ENCODE data around the gene PPIL4. TPM values are rescaled to one million over a fixed set of nuclear protein-coding genes. Genes with fewer than 3 reads are reported as not detected.
"Not testable (repeated sequence)": the region's sequence is repeated elsewhere in the genome, so short reads cannot be mapped to it uniquely, and the experiment has no call there.

PPIL4 gene
- polyA plus RNA-seq, 1 donor: 35.6 TPM

DNA sequence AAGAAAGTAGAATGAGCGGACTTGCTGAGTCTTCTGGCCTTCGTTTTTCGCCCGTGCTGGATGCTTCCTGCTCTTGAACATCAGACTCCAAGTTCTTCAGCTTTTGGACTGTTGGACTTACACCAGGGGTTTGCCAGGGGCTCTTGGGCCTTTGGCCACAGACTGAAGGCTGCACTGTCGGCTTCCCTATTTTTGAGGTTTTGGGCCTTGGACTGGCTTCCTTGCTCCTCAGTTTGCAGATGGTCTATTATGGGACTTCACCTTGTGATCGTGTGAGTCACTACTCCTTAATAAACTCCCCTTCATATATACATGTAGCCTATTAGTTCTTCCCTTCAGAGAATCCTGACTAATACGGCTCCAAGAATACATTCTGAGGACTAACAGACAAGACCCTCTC lies 83.1 kb downstream of the PPIL4 start:
- H3K4me3 ChIP-seq (ENCODE audit: low read length); H3K9me3 ChIP-seq (ENCODE audit: control insufficient read depth, low read depth, low read length); H3K36me3 ChIP-seq (ENCODE audit: control insufficient read depth, insufficient read depth, low read length); DNase-seq; H3K4me1 ChIP-seq (ENCODE audit: control insufficient read depth, insufficient read depth, low read length); H3K27ac ChIP-seq (ENCODE audit: low read length); H3K27me3 ChIP-seq (ENCODE audit: control insufficient read depth, insufficient read depth, low read length): not testable (repeated sequence)
- no CpG with 5 or more reads among the region's 7 CpGs for WGBS (ENCODE audit: insufficient coverage, low lambda C conversion rate)

DNA sequence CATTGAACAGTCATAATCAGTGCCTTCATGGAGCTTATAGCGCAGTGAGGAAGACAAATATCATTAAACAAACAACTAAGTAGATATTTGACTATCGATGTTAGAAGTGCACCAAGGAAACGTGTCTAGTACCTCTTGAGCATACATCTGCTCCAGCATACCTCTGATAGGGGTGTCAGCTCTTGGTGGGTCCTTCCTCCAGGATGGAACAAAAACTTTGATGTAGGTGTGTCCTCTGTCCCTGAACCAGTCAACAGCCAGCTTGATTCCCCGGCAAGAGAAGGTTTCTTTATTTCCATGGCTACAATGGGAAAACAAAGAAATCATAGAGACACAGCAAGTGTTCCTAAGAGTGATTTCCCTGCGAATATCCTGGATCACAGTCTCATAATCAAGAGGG lies 84.2 kb downstream of the PPIL4 start:
- DNase-seq: no peak
- no peaks in the 10 kb centered on the region for H3K27me3 ChIP-seq (ENCODE audit: control insufficient read depth, insufficient read depth, low read length)
- H3K4me1 ChIP-seq (ENCODE audit: control insufficient read depth, insufficient read depth, low read length): no peaks in the 10 kb centered on the region
- H3K9me3 ChIP-seq (ENCODE audit: control insufficient read depth, low read depth, low read length): no peaks in the 10 kb centered on the region
- H3K4me3 ChIP-seq (ENCODE audit: low read length): no peak overlapping the region
- no CpG with 5 or more reads among the region's 5 CpGs for WGBS (ENCODE audit: insufficient coverage, low lambda C conversion rate)
- no peak overlapping the region for H3K27ac ChIP-seq (ENCODE audit: low read length)
- peaks cover 2% of the 10 kb centered on the region for H3K36me3 ChIP-seq (ENCODE audit: control insufficient read depth, insufficient read depth, low read length)

DNA sequence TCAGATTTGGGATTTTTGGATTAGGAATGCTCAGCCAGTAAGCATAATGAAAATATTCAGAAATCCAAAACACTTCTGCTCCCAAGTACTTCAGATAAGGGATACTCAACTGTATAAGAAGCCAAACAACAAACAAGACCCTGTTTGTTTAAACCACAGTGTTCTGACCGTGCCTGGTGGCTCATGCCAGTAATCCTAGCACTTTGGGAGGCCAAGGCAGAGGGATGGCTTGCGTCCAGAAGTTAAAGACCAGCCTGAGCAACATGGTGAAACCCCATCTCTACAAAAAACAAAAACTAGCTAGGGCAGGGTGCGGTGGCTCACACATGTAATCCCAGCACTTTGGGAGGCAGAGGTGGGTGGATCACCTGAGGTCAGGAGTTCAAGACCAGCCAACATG lies 85.6 kb downstream of the PPIL4 start:
- not testable (repeated sequence) for H3K36me3 ChIP-seq (ENCODE audit: control insufficient read depth, insufficient read depth, low read length); H3K27me3 ChIP-seq (ENCODE audit: control insufficient read depth, insufficient read depth, low read length); H3K9me3 ChIP-seq (ENCODE audit: control insufficient read depth, low read depth, low read length); DNase-seq; H3K4me1 ChIP-seq (ENCODE audit: control insufficient read depth, insufficient read depth, low read length); H3K27ac ChIP-seq (ENCODE audit: low read length); H3K4me3 ChIP-seq (ENCODE audit: low read length)
- WGBS (ENCODE audit: insufficient coverage, low lambda C conversion rate): no CpG with 5 or more reads among the region's 3 CpGs

DNA sequence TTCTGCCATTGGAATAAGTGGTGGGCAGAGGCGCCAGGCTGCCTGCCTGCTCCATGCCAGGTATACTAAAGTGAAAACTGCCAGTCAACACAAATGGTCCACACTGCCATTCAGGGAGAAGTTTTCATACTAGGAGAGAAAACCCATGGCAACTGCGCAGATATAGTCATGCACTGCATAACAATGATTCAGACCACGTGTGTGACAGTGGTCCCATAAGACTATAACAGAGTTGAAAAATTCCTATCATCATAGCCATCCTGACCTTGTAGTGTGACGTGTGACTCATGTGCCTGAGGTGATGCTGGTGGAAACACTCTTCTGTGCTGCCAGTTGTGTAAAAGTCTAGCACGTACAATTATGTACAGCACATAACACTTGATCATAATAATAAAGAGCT lies 86.1 kb downstream of the PPIL4 start:
- WGBS (ENCODE audit: insufficient coverage, low lambda C conversion rate): no CpG with 5 or more reads among the region's 5 CpGs
- H3K27ac ChIP-seq (ENCODE audit: low read length): no peak overlapping the region
- H3K4me3 ChIP-seq (ENCODE audit: low read length): no peak overlapping the region
- no peaks in the 10 kb centered on the region for H3K27me3 ChIP-seq (ENCODE audit: control insufficient read depth, insufficient read depth, low read length)
- no peaks in the 10 kb centered on the region for H3K4me1 ChIP-seq (ENCODE audit: control insufficient read depth, insufficient read depth, low read length)
- no peaks in the 10 kb centered on the region for H3K9me3 ChIP-seq (ENCODE audit: control insufficient read depth, low read depth, low read length)
- peaks cover 2% of the 10 kb centered on the region for H3K36me3 ChIP-seq (ENCODE audit: control insufficient read depth, insufficient read depth, low read length)
- DNase-seq: no peak

DNA sequence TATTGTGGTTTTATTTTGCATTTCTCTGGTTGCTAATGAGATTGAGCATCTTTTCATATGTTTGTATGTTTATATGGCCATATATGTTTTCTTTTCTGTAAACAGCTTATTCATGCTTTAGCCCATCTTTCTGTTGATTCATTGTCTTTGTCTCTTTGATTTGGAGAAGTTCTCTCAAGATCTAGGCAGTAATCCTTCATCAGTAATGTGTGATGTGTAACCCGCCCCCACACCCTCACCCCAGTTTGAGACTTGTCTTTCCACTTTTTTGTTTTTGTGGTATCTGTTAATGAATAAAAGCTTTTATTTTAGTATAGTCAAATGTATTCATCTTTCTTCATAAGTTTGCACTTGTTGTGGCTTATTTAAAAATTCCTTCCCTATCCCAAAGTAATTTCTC lies 87.0 kb downstream of the PPIL4 start:
- H3K4me1 ChIP-seq (ENCODE audit: control insufficient read depth, insufficient read depth, low read length): peaks cover 5% of the 10 kb centered on the region
- peaks cover 2% of the 10 kb centered on the region for H3K36me3 ChIP-seq (ENCODE audit: control insufficient read depth, insufficient read depth, low read length)
- H3K4me3 ChIP-seq (ENCODE audit: low read length): no peak overlapping the region
- DNase-seq: no peak
- no CpG with 5 or more reads among the region's 1 CpG for WGBS (ENCODE audit: insufficient coverage, low lambda C conversion rate)
- no peaks in the 10 kb centered on the region for H3K9me3 ChIP-seq (ENCODE audit: control insufficient read depth, low read depth, low read length)
- H3K27ac ChIP-seq (ENCODE audit: low read length): no peak overlapping the region
- H3K27me3 ChIP-seq (ENCODE audit: control insufficient read depth, insufficient read depth, low read length): no peaks in the 10 kb centered on the region

DNA sequence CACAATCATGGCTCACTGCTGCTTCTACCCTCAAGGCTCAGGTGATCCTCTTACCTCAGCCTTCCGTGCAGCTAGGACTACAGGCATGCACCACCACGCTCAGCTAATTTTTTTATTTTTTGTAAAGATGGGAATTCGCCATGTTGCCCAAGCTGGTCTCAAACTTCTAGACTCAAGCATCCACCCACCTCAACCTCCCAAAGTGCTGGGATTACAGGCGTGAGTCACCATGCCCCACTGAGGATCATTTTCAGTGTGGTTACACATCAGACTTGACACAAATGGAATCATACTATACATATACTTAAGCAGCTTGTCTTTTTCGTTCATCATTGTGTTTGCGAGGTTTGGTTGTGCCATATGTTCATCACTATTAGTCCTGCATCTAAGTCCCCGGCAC lies 87.6 kb downstream of the PPIL4 start:
- Histone ChIP-seq H3K9me3 (ENCODE audit: control insufficient read depth, low read depth, low read length) (no peaks in the 10 kb centered on the region), H3K36me3 (ENCODE audit: control insufficient read depth, insufficient read depth, low read length) (peaks cover 2% of the 10 kb centered on the region), H3K27me3 (ENCODE audit: control insufficient read depth, insufficient read depth, low read length) (no peaks in the 10 kb centered on the region), H3K27ac (ENCODE audit: low read length) (no peak overlapping the region), H3K4me1 (ENCODE audit: control insufficient read depth, insufficient read depth, low read length) (peaks cover 6% of the 10 kb centered on the region), H3K4me3 (ENCODE audit: low read length) (no peak overlapping the region)
- WGBS (ENCODE audit: insufficient coverage, low lambda C conversion rate): no CpG with 5 or more reads among the region's 7 CpGs
- no peak for DNase-seq

DNA sequence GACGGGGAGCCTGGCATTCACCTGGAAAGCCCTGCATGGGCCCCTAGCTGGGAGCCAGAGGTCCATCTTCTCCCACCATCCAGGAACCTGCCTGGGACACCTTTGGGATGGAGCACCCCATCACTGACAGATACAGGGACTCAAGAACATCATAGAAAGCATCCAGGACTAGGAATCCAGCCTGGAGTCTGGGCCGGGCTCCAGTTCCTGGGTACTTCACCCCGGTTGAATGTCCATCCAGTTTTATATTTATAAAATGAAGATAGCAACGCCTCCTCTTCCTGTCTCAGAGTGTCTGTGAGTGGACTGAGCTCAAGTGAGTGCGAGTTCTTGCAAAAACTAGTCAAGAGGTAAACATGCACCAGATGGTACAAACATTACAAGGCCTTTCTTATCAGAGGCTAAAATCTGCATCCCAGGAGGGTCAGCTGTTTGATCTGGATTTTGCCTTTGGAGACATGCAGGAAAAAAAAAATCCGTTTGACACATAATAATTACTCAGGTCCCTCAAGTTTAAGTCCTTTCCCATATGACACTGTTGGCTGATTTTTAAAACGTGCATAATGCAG lies 88.4 kb downstream of the PPIL4 start:
- WGBS (ENCODE audit: insufficient coverage, low lambda C conversion rate): no CpG with 5 or more reads among the region's 7 CpGs
- Histone ChIP-seq H3K4me1 (ENCODE audit: control insufficient read depth, insufficient read depth, low read length) (peaks cover 7% of the 10 kb centered on the region), H3K27ac (ENCODE audit: low read length) (no peak overlapping the region), H3K4me3 (ENCODE audit: low read length) (no peak overlapping the region), H3K27me3 (ENCODE audit: control insufficient read depth, insufficient read depth, low read length) (no peaks in the 10 kb centered on the region), H3K36me3 (ENCODE audit: control insufficient read depth, insufficient read depth, low read length) (peaks cover 2% of the 10 kb centered on the region), H3K9me3 (ENCODE audit: control insufficient read depth, low read depth, low read length) (no peaks in the 10 kb centered on the region)
- DNase-seq: no peak

DNA sequence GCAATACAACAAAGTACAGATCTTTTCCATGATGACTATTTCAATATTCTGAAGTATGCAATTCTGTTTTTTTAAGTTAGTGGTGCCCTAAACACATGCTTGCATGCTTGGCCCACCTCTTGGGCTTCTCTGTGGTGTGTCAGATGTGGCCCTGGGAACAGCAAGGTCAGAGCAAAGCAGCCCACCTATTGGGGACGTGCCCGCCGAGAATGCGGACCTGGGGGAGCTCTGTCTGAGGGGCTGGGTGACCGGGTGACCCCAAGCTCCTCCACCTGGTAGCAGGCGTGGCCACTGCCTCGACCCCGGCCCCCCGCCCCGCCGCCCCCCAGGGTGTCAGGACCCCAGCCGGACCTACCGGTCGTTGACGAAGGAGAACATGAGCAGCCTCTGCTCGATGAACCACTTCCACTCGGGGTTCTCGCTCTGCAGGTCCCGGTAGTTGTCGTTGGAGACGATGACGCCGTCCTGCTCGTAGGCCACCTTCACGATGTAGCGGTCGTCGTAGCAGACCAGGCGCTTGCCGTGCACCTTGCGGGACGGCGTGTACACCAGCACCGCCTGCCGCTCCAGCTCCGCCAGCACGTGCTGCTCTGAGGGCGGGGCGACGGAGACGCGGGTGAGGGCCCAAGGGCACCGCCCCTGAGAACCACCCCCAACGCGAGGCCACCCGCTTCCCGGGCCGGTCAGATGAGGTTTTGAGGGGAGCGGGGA lies 89.4 kb downstream of the PPIL4 start:
- no peak for DNase-seq
- WGBS (ENCODE audit: insufficient coverage, low lambda C conversion rate): no CpG with 5 or more reads among the region's 49 CpGs
- H3K9me3 ChIP-seq (ENCODE audit: control insufficient read depth, low read depth, low read length): peaks cover 3% of the 10 kb centered on the region
- no peaks in the 10 kb centered on the region for H3K27me3 ChIP-seq (ENCODE audit: control insufficient read depth, insufficient read depth, low read length)
- peaks cover 16% of the 10 kb centered on the region for H3K4me1 ChIP-seq (ENCODE audit: control insufficient read depth, insufficient read depth, low read length)
- H3K36me3 ChIP-seq (ENCODE audit: control insufficient read depth, insufficient read depth, low read length): no peaks in the 10 kb centered on the region
- H3K4me3 ChIP-seq (ENCODE audit: low read length): no peak overlapping the region
- H3K27ac ChIP-seq (ENCODE audit: low read length): no peak overlapping the region

DNA sequence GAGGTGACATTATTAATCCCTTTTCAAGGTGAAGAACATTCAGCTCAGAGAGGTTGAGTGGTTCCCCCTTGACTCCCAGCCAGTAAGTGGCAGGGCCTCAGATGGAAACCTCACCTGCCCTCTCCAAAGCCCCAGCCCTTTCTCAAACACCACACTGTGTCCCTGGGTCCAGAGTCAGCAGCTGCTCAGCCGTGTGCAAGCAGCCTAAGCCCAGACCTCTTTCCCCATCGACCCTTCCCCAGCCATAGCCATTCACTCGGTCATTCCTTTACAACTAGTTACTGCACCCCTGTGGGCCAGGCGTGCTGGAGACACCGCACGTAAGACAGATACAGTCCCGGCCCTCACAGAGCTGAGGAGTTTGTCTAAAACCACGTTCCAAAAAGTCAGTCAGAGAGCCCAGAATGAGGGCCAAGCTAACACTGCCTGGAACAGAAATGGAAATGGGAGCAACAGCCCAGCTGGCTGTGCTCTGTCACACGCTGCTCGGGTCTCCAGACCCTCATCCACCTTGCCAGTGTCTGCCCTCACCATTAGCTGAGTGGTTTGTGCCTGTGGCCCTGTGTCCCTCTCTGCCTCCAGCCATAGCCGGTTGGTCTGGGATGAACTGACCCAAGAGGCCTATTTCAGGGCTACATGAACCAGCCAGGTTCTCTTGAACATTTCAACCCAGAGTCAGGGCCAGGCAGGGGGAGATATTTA lies 90.7 kb downstream of the PPIL4 start:
- H3K4me1 ChIP-seq (ENCODE audit: control insufficient read depth, insufficient read depth, low read length): peaks cover 21% of the 10 kb centered on the region
- no peaks in the 10 kb centered on the region for H3K36me3 ChIP-seq (ENCODE audit: control insufficient read depth, insufficient read depth, low read length)
- H3K4me3 ChIP-seq (ENCODE audit: low read length): no peak overlapping the region
- H3K9me3 ChIP-seq (ENCODE audit: control insufficient read depth, low read depth, low read length): peaks cover 4% of the 10 kb centered on the region
- no CpG with 5 or more reads among the region's 11 CpGs for WGBS (ENCODE audit: insufficient coverage, low lambda C conversion rate)
- H3K27me3 ChIP-seq (ENCODE audit: control insufficient read depth, insufficient read depth, low read length): peaks cover 3% of the 10 kb centered on the region
- H3K27ac ChIP-seq (ENCODE audit: low read length): no peak overlapping the region
- no peak for DNase-seq

Measured in large intestine (tissue), 3 donors.